ENCODE measurements around the gene BHLHA9.
"Not testable (repeated sequence)": the region's sequence is repeated elsewhere in the genome, so short reads cannot be mapped to it uniquely, and the experiment has no call there.

Gene BHLHA9

GRCh38 chr17:1302761-1303160 lies 32.5 kb downstream of the BHLHA9 start:
- DNase-seq, result no peak

- no peak for DNase-seq
These were observed 34.3 kb downstream of the BHLHA9 start for GRCh38 chr17:1304522-1304921.

GRCh38 chr17:1304962-1305563 lies 34.8 kb downstream of the BHLHA9 start:
- no peak for DNase-seq

GRCh38 chr17:1307829-1308228 lies 37.6 kb downstream of the BHLHA9 start:
- DNase-seq, result not testable (repeated sequence)

GRCh38 chr17:1312261-1312870 lies 42.1 kb downstream of the BHLHA9 start:
- DNase-seq, result no peak

- no peak for DNase-seq
These were observed 43.2 kb downstream of the BHLHA9 start for GRCh38 chr17:1313270-1314005.

GRCh38 chr17:1315409-1315808 lies 45.2 kb downstream of the BHLHA9 start:
- DNase-seq, result no peak

- DNase-seq, result no peak
These were observed 45.7 kb downstream of the BHLHA9 start for GRCh38 chr17:1315891-1316403.
